ENCODE results near the gene OLFM1. TPM values are rescaled to one million over a fixed set of nuclear protein-coding genes. Genes with fewer than 3 reads are reported as not detected.

OLFM1 gene
- total and polyA plus RNA-seq, 9 of the 15 experiments (the other 6 are each of a cell fraction or from before 2014, with no cell fraction given) = not detected

DNA sequence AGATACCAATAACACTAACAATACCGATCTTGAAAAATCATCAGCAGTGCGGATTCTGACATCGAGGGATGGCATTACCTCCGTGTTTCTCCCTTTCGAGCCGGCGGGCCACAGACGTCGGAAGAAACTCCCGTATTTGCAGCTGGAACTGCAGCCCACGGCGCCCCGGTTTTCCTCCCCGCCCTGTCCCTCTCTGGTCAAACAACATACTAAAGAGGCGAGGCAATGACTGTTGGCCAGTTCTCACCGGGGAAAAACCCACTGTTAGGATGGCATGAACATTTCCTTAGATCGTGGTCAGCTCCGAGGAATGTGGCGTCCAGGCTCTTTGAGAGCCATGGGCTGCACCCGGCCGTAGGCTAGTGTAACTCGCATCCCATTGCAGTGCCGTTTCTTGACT lies 32.8 kb downstream of the OLFM1 start (continued):
- TF ChIP-seq, protein P1, sequence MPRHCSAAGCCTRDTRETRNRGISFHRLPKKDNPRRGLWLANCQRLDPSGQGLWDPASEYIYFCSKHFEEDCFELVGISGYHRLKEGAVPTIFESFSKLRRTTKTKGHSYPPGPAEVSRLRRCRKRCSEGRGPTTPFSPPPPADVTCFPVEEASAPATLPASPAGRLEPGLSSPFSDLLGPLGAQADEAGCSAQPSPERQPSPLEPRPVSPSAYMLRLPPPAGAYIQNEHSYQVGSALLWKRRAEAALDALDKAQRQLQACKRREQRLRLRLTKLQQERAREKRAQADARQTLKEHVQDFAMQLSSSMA (CRISPR knock-in tag; IDR thresholded peaks at IDR 0.05) = no peak
- TF ChIP-seq ZNF3 (CRISPR knock-in tag; IDR thresholded peaks at IDR 0.05) (no peak), SMAD4 (CRISPR knock-in tag; conservative IDR thresholded peaks at IDR 0.05) (no peak), ZC3H11A (IDR thresholded peaks at IDR 0.05; ENCODE audit: low read depth, low read length) (no peak)

DNA sequence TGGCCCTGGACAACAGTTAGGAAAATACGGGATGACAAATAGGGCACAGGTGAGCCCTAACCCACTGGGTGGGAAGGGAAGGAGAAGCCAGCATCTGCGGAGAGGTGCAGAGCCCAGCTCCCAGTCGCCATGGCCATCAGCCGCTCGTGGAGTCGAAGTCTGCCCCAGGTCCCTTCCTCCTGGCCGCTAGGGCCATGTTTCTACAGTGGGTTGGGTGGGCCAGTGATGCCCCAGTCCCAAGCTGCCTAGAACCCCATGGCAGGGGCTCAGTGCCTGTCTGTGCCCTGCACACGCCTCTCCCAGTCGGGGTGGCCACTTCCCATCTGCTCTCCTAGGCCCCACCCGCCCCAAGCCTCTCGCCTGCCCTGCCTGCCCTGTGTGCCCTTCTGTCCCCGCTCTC lies 34.8 kb downstream of the OLFM1 start:
- intact Hi-C loops (cut with micrococcal nuclease) (no loop called here), in situ Hi-C loops (cut with MboI) (no loop called here)
- no peak overlapping the region for H3K9ac ChIP-seq (ENCODE audit: insufficient read depth in 1 of 2, low read depth in 2 of 2, low read length in 2 of 2)
- no TSS peak for BruUV-seq (replicated peaks)
- no peaks in the 10 kb centered on the region for H3K4me1 ChIP-seq (replicated peaks in 1 of 2; ENCODE audit: control insufficient read depth in 2 of 2, insufficient read depth in 2 of 2, low read length in 2 of 2)
- H3K4me2 ChIP-seq (ENCODE audit: insufficient read depth, low read length) = no peak overlapping the region
- no peaks in the 10 kb centered on the region for H3K79me2 ChIP-seq (ENCODE audit: control insufficient read depth, insufficient read depth, low read length)
- DNase-seq (ENCODE audit: extremely low read depth in 1 of 4, low spot score in 3 of 4) (no peak), FAIRE-seq (no peak), ATAC-seq (no peak)
- CTCF ChIA-PET (ENCODE audit: low intra/inter-chr PET ratio) = no interaction called here
- no peak overlapping the region for H2AFZ ChIP-seq (ENCODE audit: low read depth, low read length)
- H3K27me3 ChIP-seq (ENCODE audit: control insufficient read depth in 2 of 2, insufficient read depth in 2 of 2, low read length in 2 of 2) = peaks cover 12 to 54% of the 10 kb centered on the region in 2 experiments; a peak in 4 of 5 replicates
- H4K20me1 ChIP-seq (replicated peaks; ENCODE audit: control insufficient read depth, insufficient read depth, low read length) = no peaks in the 10 kb centered on the region
- H3K27ac ChIP-seq (ENCODE audit: extremely low read depth, low read depth, low read length) = no peak overlapping the region
- no peak for TF ChIP-seq ZFP36 (IDR thresholded peaks at IDR 0.05; ENCODE audit: low read depth, low read length, partially characterized antibody)
- no peak for TF ChIP-seq RB1 (IDR thresholded peaks at IDR 0.05; ENCODE audit: low read depth)
- TF ChIP-seq ZNF507 (tag; conservative IDR thresholded peaks at IDR 0.05) = no peak
- TF ChIP-seq MECOM (CRISPR knock-in tag; IDR thresholded peaks at IDR 0.05) = no peak
- no peak for TF ChIP-seq EZH2 (IDR thresholded peaks at IDR 0.05; ENCODE audit: borderline replicate concordance, low read depth, low read length)
- no peak for TF ChIP-seq CBX3 (IDR thresholded peaks at IDR 0.05; ENCODE audit: borderline replicate concordance in 1 of 2, low read length in 2 of 2)
- TF ChIP-seq, protein P2, sequence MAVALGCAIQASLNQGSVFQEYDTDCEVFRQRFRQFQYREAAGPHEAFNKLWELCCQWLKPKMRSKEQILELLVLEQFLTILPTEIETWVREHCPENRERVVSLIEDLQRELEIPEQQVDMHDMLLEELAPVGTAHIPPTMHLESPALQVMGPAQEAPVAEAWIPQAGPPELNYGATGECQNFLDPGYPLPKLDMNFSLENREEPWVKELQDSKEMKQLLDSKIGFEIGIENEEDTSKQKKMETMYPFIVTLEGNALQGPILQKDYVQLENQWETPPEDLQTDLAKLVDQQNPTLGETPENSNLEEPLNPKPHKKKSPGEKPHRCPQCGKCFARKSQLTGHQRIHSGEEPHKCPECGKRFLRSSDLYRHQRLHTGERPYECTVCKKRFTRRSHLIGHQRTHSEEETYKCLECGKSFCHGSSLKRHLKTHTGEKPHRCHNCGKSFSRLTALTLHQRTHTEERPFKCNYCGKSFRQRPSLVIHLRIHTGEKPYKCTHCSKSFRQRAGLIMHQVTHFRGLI (CRISPR knock-in tag; IDR thresholded peaks at IDR 0.05) = no peak
- TF ChIP-seq FOXA1 (IDR thresholded peaks at IDR 0.05; ENCODE audit: borderline replicate concordance) = no peak
- TF ChIP-seq MCM3 (IDR thresholded peaks at IDR 0.05) = no peak
- TF ChIP-seq PRPF4 (IDR thresholded peaks at IDR 0.05; ENCODE audit: insufficient read depth, low read depth, low read length, poor library complexity, severe bottlenecking) = no peak
- TF ChIP-seq NR3C1 (CRISPR knock-in tag; IDR thresholded peaks at IDR 0.05) = no peak
- no peak for TF ChIP-seq ZNF436 (CRISPR knock-in tag; IDR thresholded peaks at IDR 0.05)
- TF ChIP-seq SMAD2 (IDR thresholded peaks at IDR 0.05; ENCODE audit: low read depth, low read length) = no peak
- TF ChIP-seq XRCC4 (IDR thresholded peaks at IDR 0.05; ENCODE audit: extremely low read depth, insufficient read depth, insufficient read length) = no peak
- H3K36me3 ChIP-seq (ENCODE audit: control insufficient read depth, insufficient read depth, low read length) = no peaks in the 10 kb centered on the region
- no peaks in the 10 kb centered on the region for H3K9me1 ChIP-seq (ENCODE audit: control insufficient read depth, insufficient read depth, low read length)
- no peak overlapping the region for H3K4me3 ChIP-seq
- no peaks in the 10 kb centered on the region for H3K9me3 ChIP-seq (replicated peaks; ENCODE audit: control insufficient read depth, insufficient read depth, low read depth, low read length)
- WGBS (ENCODE audit: insufficient coverage, low coverage, missing lambda C conversion rate) = 0% methylated on average over 12 of the region's 12 CpGs
- POLR2A ChIA-PET = interaction anchor here (0.6 to 0.9 kb wide), 2 partner anchors 14 to 538 kb away, joined by 3 to 4 read pairs; no protein-coding TSS in a partner anchor

Data from K562 (cell line).